ENCODE results near the gene STK39. TPM values are rescaled to one million over a fixed set of nuclear protein-coding genes. Genes with fewer than 3 reads are reported as not detected.

Gene STK39
- total RNA-seq, 4 donors from 2014 or later = 6.4 to 9.0 (median 6.7) TPM

DNA sequence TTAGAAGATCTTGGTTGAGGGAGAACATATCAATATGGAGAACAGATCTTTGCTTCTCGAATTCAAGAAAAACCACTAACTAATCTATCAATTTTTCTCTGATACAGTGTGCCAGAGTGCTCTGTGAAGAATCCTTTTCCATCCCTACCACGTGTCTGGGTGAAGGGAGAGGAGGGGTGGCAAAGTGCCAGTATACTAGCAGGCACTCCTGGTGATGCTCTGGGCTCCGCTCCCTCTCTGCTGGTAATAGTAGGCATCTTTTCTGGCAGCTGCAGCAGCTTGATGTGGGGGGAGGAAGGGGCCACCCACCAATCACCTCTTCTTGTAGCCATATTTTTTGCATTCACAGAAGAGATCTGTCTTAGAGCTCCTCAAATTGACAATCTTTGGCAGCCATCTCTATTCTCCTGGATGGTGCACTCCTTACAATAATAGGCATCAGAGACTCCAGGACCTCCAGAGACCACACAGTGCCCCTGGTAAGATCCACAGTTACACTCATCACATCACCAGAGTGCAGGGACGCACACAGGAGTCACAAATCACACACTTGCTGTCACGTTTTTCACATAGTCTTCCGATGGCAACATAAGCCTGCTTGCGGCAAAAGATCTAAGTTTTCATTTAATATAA, 15.7 kb downstream of the STK39 start:
- no peak overlapping the region for H3K4me3 ChIP-seq (replicated peaks in 1 of 3)
- H3K9me3 ChIP-seq = no peaks in the 10 kb centered on the region
- WGBS, 2 donors = 90% methylated on average over 7 of the region's 7 CpGs
- TF ChIP-seq CTCF (IDR thresholded peaks at IDR 0.05) (no peak), POLR2A (IDR thresholded peaks at IDR 0.05) (no peak)
- H3K27me3 ChIP-seq = no peaks in the 10 kb centered on the region
- H3K36me3 ChIP-seq = no peaks in the 10 kb centered on the region
- no peak overlapping the region for H3K27ac ChIP-seq
- H3K4me1 ChIP-seq = no peaks in the 10 kb centered on the region
- intact Hi-C loops (cut with DNase I) = no loop called here
- no peak for DNase-seq

DNA sequence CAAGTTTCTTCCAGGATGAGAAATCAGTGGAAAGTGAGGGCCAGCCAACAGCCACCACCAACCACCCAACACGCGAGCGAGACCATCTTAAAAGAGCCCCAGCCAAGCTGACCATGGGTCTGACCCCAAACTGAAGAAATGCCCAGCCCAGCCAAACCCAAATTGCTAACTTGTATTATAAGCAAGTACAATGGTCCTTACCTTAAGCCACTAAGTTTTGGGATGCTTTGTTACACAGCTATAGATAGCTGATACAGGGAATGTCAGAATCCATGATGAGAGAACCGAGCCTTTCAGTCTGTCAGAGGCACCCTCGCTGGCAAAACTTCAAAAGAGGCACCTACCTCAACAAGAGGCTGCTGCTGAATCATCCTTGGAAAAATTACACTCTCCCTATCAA, 17.0 kb downstream of the STK39 start:
- intact Hi-C loops (cut with DNase I) = no loop called here
- Histone ChIP-seq H3K4me1 (no peaks in the 10 kb centered on the region), H3K27me3 (no peaks in the 10 kb centered on the region), H3K9me3 (no peaks in the 10 kb centered on the region), H3K27ac (no peak overlapping the region), H3K36me3 (no peaks in the 10 kb centered on the region), H3K4me3 (replicated peaks in 1 of 3) (no peak overlapping the region)
- no peak for TF ChIP-seq CTCF (IDR thresholded peaks at IDR 0.05)
- TF ChIP-seq POLR2A (IDR thresholded peaks at IDR 0.05) = no peak
- DNase-seq = no peak
- 97 to 98% methylated on average over 5 of the region's 5 CpGs for WGBS, 2 donors

GRCh38 chr2:168224346-168224745, 23.0 kb downstream of the STK39 start:
- TF ChIP-seq POLR2A (IDR thresholded peaks at IDR 0.05) = no peak
- TF ChIP-seq CTCF (IDR thresholded peaks at IDR 0.05) = no peak
- H3K36me3 ChIP-seq = no peaks in the 10 kb centered on the region
- intact Hi-C loops (cut with DNase I) = no loop called here
- H3K4me3 ChIP-seq (replicated peaks in 1 of 3) = no peak overlapping the region
- H3K27me3 ChIP-seq = no peaks in the 10 kb centered on the region
- no peak overlapping the region for H3K27ac ChIP-seq
- no peak for DNase-seq
- H3K9me3 ChIP-seq = no peaks in the 10 kb centered on the region
- no peaks in the 10 kb centered on the region for H3K4me1 ChIP-seq
- WGBS, 2 donors = 95% methylated on average over 2 of the region's 2 CpGs

GRCh38 chr2:168222088-168222487, 25.3 kb downstream of the STK39 start:
- H3K4me3 ChIP-seq (replicated peaks in 1 of 3) = no peak overlapping the region
- no peaks in the 10 kb centered on the region for H3K4me1 ChIP-seq
- no peaks in the 10 kb centered on the region for H3K9me3 ChIP-seq
- H3K36me3 ChIP-seq = no peaks in the 10 kb centered on the region
- WGBS, 2 donors = 94 to 97% methylated on average over 3 of the region's 3 CpGs
- DNase-seq = no peak
- H3K27ac ChIP-seq = no peak overlapping the region
- no peak for TF ChIP-seq POLR2A (IDR thresholded peaks at IDR 0.05)
- intact Hi-C loops (cut with DNase I) = no loop called here
- H3K27me3 ChIP-seq = no peaks in the 10 kb centered on the region

GRCh38 chr2:168220965-168221819, 26.2 kb downstream of the STK39 start:
- H3K9me3 ChIP-seq = no peaks in the 10 kb centered on the region
- TF ChIP-seq POLR2A (IDR thresholded peaks at IDR 0.05) (no peak), CTCF (IDR thresholded peaks at IDR 0.05) (no peak)
- H3K36me3 ChIP-seq = no peaks in the 10 kb centered on the region
- H3K4me1 ChIP-seq = peaks cover 5% of the 10 kb centered on the region in 2 donors
- intact Hi-C loops (cut with DNase I) = no loop called here
- 81 to 85% methylated on average over 11 of the region's 11 CpGs for WGBS, 2 donors
- no peak overlapping the region for H3K4me3 ChIP-seq (replicated peaks in 1 of 3)
- no peaks in the 10 kb centered on the region for H3K27me3 ChIP-seq
- DNase-seq = no peak
- H3K27ac ChIP-seq = no peak overlapping the region
